GM10248 (cell line): ENCODE data around the gene PGP.

ENCODE experiments used
- CTCF ChIA-PET: fragments of 300-600 bp; sonication (Branson Sonifier 250); formaldehyde crosslinking; extraction: SDS; loops from one replicate; lab custom pipeline; 2021; ENCODE audit warnings: antibody characterized with exemption; lab: Yijun Ruan, JAX
- POLR2A ChIA-PET: fragments of 350-650 bp; sonication (Branson Sonifier 250); formaldehyde crosslinking; extraction: SDS; loops from one replicate; lab custom pipeline; 2020; ENCODE audit warnings: antibody characterized with exemption; lab: Yijun Ruan, JAX
- DNase-seq: peaks from one replicate; pipeline ENCODE4 v3.0.0; 2012; ENCODE audit errors: extremely low spot score
- CTCF ChIP-seq: IDR thresholded peaks from 2 replicates; pipeline ENCODE4 v1.5.1; 2012; ENCODE audit warnings: mild to moderate bottlenecking, low read depth; ENCODE audit errors: extremely low read depth, missing control alignments, control extremely low read depth

Gene PGP

GRCh38 chr16:2184346-2184745, 30.3 kb downstream of the PGP start:
- TF ChIP-seq CTCF = no peak
- no peak for DNase-seq
- ChIA-PET POLR2A (no interaction called here), CTCF (no interaction called here)

GRCh38 chr16:2183671-2184070, 31.0 kb downstream of the PGP start:
- DNase-seq = no peak
- no peak for TF ChIP-seq CTCF
- ChIA-PET CTCF (no interaction called here), POLR2A (interaction anchor here (2.1 kb wide), 1 partner anchor 28 kb away, joined by 8 read pairs; the partner anchor contains the start of gene TRAF7)

GRCh38 chr16:2181952-2182351, 32.7 kb downstream of the PGP start:
- DNase-seq = no peak
- ChIA-PET POLR2A (interaction anchor here (1.2 to 2.1 kb wide), 2 partner anchors 27 kb away, joined by 6 to 8 read pairs; partner anchors contain the start of gene TRAF7), CTCF (interaction anchor here (1.2 kb wide), 1 partner anchor 70 kb away, joined by 4 read pairs; the partner anchor contains the start of gene ECI1)
- no peak for TF ChIP-seq CTCF

- TF ChIP-seq CTCF = no peak
- no peak for DNase-seq
- CTCF ChIA-PET = interaction anchor here (1.1 kb wide), 1 partner anchor 70 kb away, joined by 3 read pairs; the partner anchor contains the start of gene ECI1
- POLR2A ChIA-PET = interaction anchor here (0.6 to 1.2 kb wide), 2 partner anchors 26 to 664 kb away, joined by 3 to 6 read pairs; partner anchors contain the start of gene TRAF7
Measured at GRCh38 chr16:2180962-2181923, 33.4 kb downstream of the PGP start.

- POLR2A ChIA-PET = no interaction called here
- CTCF ChIA-PET = interaction anchor here (1.1 kb wide), 1 partner anchor 71 kb away, joined by 3 read pairs; the partner anchor contains the start of gene ECI1
- no peak for TF ChIP-seq CTCF
- DNase-seq = no peak
Measured at GRCh38 chr16:2180461-2180860, 34.2 kb downstream of the PGP start.

GRCh38 chr16:2179576-2179975, 35.1 kb downstream of the PGP start:
- CTCF ChIA-PET = no interaction called here

More at GRCh38 chr16:2179576-2179975, 35.1 kb downstream of the PGP start:
- DNase-seq = no peak
- no peak for TF ChIP-seq CTCF
- POLR2A ChIA-PET = interaction anchor here (0.6 kb wide), 1 partner anchor 25 kb away, joined by 3 read pairs; no protein-coding TSS in a partner anchor
